ENCODE data around the gene CDH20.
"Not testable (repeated sequence)": the region's sequence is repeated elsewhere in the genome, so short reads cannot be mapped to it uniquely, and the experiment has no call there.

The CDH20 gene

DNA sequence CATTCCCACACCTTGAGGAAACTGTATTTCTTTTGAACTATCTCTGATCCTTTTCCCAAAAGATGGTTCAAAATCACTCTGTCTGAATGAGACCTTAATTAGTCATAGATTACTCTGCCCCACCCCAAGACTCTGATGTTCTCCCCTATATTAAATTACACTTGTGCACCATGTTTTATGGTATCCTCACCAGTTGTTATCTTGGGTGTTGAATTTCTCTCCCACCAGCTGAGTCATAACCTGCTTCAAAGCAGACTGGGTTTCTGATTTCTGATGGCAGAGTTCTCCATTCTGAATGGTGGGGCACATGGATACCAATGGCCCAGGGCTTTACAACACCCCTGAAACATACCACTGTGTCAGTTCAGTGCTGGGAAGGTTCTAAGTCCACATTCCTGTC is 15.0 kb downstream of the CDH20 start:
- no peak for DNase-seq (ENCODE audit: low spot score)

DNA sequence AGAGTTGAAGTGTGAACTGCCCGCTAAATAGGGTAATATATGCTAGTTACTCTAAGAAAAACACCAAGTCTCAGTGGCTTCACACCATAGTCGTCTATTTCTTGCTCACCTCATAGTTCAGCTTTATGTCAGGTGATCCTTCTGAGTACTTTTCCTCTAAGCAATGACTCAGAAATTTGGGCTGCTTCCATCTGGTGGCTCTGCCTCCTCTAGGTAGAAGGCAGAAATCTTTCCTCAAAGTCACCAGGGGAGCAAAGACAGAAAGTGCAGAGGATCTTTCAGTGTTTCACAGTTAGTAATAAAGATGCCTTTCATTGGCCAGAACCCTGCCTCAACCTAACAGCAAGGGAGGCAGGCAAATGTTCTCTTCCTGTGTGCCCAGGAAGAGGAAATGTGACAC is 17.3 kb downstream of the CDH20 start:
- DNase-seq (ENCODE audit: low spot score), result no peak

GRCh38 chr18:61352059-61352458 is 18.8 kb downstream of the CDH20 start:
- no peak for DNase-seq (ENCODE audit: low spot score)

GRCh38 chr18:61352611-61353010 is 19.4 kb downstream of the CDH20 start:
- no peak for DNase-seq (ENCODE audit: low spot score)

- DNase-seq (ENCODE audit: low spot score), result no peak
Observed at GRCh38 chr18:61360404-61361383, 27.5 kb downstream of the CDH20 start.

DNA sequence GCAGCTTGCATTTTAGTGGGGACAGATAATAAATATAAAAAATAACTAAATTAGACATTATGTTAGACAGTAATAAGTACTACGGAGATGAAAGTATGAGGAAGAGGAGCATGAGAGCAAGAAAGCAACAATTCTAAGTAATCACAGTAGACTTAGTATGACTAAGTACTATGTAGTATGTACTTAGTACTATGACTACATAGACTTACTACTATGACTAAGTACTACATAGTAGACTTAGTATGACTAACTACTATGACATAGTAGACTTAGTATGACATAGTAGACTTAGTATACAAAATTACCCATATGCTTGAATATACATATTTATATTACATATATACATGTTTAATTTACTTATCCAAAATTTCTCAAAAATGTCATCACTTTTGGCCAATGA is 29.3 kb downstream of the CDH20 start:
- no peak for DNase-seq (ENCODE audit: low spot score)

DNA sequence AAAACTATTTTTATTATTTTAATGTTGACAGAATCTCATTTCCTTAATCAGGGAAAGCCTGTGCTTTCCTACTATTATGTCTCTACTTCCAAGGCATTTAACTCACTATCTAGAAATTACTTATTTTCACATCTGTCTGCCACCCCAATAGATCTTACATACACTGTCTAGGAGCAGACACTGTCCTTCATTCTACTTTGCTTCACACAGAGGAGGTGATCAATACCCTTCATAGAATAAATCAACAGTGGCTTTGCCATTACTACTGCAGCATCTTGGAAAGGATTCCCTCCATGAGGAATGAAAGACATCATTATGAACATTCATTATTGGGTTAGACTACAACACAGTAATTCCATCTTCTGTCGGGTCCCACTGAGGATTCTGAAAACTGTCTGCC is 31.7 kb downstream of the CDH20 start:
- DNase-seq (ENCODE audit: low spot score), result no peak

DNA sequence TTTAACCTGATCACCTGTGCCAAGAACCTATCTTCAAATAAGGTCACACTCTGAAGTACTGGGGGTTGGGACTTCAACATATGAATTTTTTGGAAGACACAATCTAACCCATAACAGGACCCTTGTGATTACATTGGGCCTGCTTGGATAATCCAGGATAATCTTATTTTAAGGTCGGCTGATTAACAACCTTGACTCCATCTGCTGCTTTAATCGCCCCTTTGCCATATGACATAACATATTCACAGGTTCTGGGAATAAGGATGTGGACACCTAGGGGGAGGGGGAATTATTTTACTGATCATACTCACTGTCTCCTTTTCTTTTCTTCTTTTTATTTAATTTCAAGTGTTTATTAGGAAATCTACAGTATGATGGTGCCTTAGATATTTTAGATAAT is 34.8 kb downstream of the CDH20 start:
- DNase-seq (ENCODE audit: low spot score), result peak; percentile 5

DNA sequence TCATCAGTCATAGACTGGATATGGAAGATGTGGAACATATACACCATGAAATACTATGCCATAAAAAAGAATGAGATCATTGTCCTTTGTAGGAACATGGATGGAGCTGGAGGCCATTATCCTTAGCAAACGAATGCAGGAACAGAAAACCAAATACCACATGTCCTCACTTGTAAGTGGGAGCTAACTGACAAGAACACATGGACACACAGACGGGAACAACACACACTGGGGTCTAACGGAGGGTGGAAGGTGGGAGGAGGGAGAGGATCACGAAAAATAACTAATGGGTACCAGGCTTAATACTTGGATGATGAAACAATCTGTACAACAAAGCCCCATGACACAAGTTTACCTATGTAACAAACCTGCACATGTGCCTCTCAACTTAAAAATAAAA is 36.4 kb downstream of the CDH20 start:
- not testable (repeated sequence) for DNase-seq (ENCODE audit: low spot score)

DNA sequence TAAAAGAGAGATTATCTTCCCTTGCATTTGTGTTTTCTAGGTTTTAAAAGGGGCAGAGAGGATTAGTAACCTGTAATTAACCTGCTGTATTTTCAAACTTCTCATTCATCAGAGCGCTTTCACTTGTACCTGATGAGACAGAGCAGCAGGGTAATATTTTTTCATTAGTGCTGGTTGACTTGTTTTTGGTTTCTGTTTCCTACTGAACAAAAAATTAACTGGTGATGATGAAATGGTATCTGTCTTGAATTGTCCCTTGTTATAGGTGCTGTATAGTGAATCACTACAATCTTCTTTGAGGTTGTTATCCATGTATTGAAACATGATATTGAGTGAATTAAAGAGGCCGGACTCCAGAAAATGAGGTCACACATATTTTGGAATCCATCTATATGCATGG is 37.9 kb downstream of the CDH20 start:
- DNase-seq (ENCODE audit: low spot score), result peak; percentile 9

GRCh38 chr18:61379827-61380226 is 46.6 kb downstream of the CDH20 start:
- DNase-seq (ENCODE audit: low spot score), result no peak

DNA sequence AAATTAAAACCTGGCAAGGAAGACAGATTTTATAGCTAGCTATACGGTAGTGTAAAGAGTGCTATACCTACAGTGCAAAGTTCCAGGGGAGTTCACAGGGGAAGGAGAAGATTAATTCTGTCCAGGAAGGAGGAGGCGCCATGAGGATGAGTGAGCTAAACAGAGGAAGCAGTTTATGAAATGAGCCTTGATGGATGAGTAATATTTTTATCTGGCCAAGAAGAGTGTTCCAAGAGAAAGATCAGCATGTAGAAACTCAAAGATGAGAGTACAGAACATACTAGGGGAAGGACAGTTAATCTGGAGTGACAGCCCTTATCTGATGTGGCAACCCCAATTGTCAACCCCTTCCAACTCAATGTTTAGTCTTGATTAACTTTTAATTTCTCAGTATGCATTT is 54.8 kb downstream of the CDH20 start:
- no peak for DNase-seq (ENCODE audit: low spot score)

GRCh38 chr18:61394983-61395382 is 61.8 kb downstream of the CDH20 start:
- DNase-seq (ENCODE audit: low spot score), result no peak

- DNase-seq (ENCODE audit: low spot score), result no peak
Observed at GRCh38 chr18:61397222-61397621, 64.0 kb downstream of the CDH20 start.

GRCh38 chr18:61398961-61399705 is 65.9 kb downstream of the CDH20 start:
- DNase-seq (ENCODE audit: low spot score), result no peak

GRCh38 chr18:61400016-61400635 is 66.9 kb downstream of the CDH20 start:
- no peak for DNase-seq (ENCODE audit: low spot score)

- no peak for DNase-seq (ENCODE audit: low spot score)
Observed at GRCh38 chr18:61400716-61401115, 67.5 kb downstream of the CDH20 start.

DNA sequence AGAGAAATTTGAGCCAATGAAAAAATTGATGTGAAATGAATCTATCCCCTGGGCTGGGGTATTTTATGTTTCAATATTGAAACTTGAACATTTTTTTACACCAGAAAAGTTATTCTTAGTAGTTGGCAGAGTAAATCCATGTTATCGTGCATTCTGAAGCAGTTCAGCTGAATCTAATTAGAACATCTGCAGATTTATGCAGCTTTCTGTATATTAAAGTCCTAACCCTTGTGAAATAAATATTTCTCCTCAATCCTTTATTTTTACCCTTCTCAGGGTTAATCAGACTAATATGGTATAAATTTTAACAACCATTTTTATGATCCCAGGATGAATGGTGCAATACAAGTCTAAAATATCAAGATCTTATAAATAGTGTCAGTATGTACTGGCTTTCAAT is 69.5 kb downstream of the CDH20 start:
- DNase-seq (ENCODE audit: low spot score), result no peak

DNA sequence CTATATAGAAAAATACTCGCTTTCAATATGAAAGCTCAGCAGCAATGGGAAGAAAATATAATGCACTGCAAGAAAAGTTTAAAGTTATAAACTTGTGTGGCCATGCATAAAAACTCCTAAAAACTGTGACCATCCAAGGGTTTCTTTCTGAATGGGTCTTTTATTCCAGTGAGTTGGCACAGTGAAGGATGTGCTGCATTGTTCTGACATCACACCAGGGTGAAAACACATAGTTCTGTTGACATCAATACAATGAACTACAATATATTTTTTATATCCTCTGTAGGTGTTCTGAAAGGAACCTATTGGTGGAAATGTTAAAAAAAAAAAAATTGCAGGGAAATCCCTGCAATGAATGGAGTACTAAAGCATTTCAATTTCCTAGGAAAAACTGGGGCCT is 80.2 kb downstream of the CDH20 start:
- no peak for DNase-seq (ENCODE audit: low spot score)

GRCh38 chr18:61414086-61414485 is 80.9 kb downstream of the CDH20 start:
- no peak for DNase-seq (ENCODE audit: low spot score)

- no peak for DNase-seq (ENCODE audit: low spot score)
Observed at GRCh38 chr18:61419763-61420162, 86.5 kb downstream of the CDH20 start.

GRCh38 chr18:61420218-61420885 is 87.1 kb downstream of the CDH20 start:
- DNase-seq (ENCODE audit: low spot score), result no peak
